NCI-H510A treated with DMSO at 0.1 percent for 48 hours (cell line): ENCODE results near the gene TMEM51.

Experiments
- DNase-seq: peaks from one replicate; lab custom pipeline; 2025; lab: John Stamatoyannopoulos, UW

Gene TMEM51

GRCh38 chr1:15218287-15219279 is 65.0 kb downstream of the TMEM51 start:
- no peak for DNase-seq

GRCh38 chr1:15219280-15220023 is 65.9 kb downstream of the TMEM51 start:
- no peak for DNase-seq

DNA sequence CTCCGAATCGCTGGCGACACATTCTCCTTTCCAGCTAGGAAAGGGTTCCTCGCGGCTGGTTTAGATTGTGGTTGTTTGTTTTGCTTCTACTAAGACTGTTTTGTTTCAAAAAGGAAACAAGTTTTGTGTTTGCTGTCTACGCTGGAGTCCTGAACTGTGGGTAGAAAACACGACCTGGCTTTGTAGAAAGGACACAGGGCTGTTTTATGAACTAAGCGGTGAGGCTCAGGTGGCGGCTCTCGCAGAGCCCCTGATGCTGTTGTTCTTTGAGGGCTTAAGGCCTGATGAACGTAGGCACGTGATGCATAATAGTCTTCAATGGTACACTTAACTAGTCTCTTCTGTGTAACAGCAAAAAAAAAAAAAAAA is 66.5 kb downstream of the TMEM51 start:
- DNase-seq, result no peak

DNA sequence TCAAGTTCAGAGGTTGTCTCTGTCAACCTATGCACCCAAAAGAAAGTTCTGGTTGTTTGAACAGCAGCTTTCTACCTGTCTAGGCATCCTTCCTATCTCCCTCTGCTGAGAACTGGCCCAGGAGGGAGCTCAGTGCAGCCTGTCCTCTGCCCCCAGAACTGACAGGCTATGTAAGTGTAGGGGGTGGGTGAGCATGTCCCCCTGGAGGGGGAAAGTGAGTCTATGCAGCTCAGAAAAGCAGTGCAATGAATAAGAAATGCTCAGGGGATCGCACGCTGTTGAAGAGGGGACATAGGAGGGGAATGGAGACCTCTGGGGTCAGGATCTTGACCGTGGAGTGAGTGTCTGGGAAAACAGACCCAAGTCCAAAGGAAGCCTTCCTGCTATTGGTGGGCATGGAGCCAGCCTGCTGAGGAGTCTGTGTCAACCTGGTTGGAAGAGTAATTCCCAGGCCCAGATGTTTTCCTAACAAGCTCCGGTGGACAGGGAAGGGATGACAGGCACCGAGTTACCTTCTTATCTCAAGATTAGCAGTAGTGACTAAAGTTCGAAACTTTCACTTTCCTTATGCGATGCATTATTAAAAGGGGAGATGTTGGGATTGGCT is 67.4 kb downstream of the TMEM51 start:
- DNase-seq, result no peak

DNA sequence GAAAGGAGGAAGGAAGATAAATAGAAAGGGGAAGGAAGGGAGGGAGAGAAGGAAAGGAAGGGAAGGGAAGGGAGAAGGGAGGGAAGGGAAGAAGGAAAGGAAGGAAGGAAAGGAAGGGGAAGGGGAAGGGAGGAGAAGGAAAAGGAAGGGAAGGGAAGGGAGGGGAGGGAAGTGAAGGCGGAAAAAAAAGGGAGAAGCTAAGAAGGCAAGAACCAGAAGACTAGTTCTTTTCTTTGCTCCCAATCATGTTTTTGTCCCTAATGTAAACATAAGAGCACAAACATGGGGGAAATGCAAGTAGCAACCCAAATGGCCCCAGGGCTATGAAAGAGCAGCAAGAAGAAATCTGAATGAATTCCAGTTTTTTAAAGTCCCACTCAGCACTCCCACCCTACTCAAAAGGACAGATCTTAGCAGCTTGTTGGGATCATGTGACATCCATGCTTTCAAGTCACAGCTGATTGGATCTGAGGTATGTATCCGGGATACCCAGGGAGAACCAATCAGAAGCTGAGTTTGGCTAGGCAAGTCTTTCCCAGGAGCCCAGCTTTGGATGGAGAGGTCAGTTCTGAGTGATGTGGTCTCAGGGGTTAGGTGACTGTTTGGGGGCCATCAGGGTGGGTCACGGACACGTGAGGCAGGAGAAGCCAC is 69.2 kb downstream of the TMEM51 start:
- no peak for DNase-seq

- no peak for DNase-seq
These were observed 70.8 kb downstream of the TMEM51 start for GRCh38 chr1:15224259-15224869.

DNA sequence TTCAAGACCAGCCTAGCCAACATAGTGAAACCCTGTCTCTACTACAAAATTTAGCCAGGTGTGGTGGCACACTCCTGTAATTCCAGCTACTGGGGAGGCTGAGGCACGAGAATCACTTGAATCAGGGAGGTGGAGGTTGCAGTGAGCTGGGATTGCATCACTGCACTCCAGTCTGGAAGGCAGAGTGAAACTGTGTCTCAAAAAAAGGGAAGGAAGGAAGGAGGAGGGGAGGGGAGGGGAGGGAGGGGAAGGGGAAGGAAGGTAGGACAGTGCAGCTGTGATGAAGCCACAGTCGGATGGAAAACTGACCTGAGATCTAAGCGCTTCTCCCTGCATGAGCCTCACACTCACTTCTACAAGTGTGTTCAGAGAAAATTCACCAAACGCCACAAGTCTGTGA is 71.4 kb downstream of the TMEM51 start:
- no peak for DNase-seq

GRCh38 chr1:15225461-15225860 is 71.9 kb downstream of the TMEM51 start:
- DNase-seq, result no peak

GRCh38 chr1:15226388-15227255 is 73.1 kb downstream of the TMEM51 start:
- DNase-seq, result no peak

- no peak for DNase-seq
These were observed 76.2 kb downstream of the TMEM51 start for GRCh38 chr1:15229707-15230131.

- no peak for DNase-seq
These were observed 78.2 kb downstream of the TMEM51 start for GRCh38 chr1:15231714-15232201.

- no peak for DNase-seq
These were observed 80.1 kb downstream of the TMEM51 start for GRCh38 chr1:15233689-15234088.

- no peak for DNase-seq
These were observed 82.8 kb downstream of the TMEM51 start for GRCh38 chr1:15236321-15236721.

GRCh38 chr1:15236746-15237145 is 83.2 kb downstream of the TMEM51 start:
- DNase-seq, result no peak

DNA sequence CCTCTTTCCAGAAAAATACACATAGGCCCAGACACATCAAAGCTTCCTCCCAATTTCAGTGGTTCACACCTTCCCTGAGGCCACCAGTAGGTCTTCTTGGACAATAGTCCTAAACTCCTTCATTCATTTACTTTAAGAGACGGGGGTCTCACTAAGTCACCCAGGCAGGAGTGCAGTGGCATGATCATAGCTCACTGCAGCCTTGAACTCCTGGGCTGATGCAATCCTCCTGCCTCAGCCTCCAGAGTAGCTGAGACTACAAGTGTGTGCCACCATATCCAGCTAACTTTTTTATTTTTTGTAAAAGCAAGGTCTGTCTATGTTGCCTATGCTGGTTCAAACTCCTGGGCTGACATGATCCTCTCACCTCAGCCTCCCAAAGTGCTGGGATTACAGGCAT is 85.2 kb downstream of the TMEM51 start:
- no peak for DNase-seq

DNA sequence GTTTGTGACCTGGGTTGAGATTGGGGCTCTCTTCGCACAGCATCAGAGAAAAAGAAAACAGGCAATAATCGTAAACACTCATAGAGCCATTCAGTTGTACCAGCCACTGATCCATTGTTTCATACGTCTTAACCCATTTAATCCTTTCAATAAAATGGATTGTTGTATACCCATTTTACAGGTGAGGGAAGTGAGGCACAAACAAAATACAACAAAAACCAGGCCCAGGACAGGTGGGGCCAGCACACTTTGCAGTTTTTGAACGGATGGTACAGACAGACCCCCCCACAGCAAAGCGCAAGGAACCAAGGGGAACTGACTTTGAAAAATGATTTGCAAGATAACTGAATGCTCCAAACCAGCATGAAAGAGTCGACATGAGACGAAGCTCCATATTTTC is 89.2 kb downstream of the TMEM51 start:
- no peak for DNase-seq

GRCh38 chr1:15243275-15244043 is 89.9 kb downstream of the TMEM51 start:
- peak; percentile 50 for DNase-seq

- no peak for DNase-seq
These were observed 91.3 kb downstream of the TMEM51 start for GRCh38 chr1:15244813-15245212.

- no peak for DNase-seq
These were observed 92.2 kb downstream of the TMEM51 start for GRCh38 chr1:15245593-15246360.
